GM21723 (cell line): ENCODE results near the gene SEC24C.
"Not testable (repeated sequence)": the region's sequence is repeated elsewhere in the genome, so short reads cannot be mapped to it uniquely, and the experiment has no call there.

ENCODE experiments used
- ATAC-seq: cut with Tn5 transposase; IDR thresholded peaks from one replicate; pipeline ENCODE4 v1.9.1; 2021; ENCODE audit warnings: mild to moderate bottlenecking, moderate library complexity; ENCODE audit not compliant: unreplicated experiment

The SEC24C gene

DNA sequence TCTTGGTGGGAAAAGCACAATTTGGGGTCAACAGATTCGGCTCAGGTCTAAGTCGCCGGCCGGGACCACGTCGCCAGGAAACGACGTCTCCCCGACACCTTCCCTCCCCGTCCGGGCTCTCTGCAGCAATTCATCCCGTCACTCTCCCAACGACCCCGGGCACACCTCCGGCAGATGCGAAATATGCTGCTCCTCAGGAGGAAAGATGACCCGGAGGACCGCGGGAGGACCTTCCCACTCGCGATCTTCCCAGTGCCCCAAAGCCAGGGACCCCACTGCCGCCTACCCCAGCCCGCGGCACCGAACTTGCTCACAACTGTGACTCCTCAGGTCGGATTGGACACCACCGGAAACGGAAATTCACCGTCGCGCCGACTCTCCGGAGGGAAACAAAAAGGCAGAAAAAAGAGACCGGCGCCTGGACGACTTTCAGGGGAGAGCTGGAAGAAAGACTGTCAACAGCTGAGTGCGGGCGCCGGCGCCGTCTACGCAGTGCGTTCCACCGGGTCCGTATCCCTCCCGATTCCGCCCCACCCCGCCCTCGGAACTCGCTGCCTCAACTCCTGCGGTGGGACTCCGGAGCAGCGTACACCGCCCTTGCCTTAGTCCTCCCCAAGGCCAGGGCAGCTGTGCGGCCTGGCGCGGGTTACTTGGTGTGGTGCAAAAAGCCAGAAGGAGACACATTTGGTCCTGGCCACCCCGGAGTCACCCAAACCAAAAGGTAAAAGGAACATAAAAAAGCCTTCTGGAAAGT is 13.8 kb upstream of the SEC24C start:
- peak; percentile 86 for ATAC-seq

DNA sequence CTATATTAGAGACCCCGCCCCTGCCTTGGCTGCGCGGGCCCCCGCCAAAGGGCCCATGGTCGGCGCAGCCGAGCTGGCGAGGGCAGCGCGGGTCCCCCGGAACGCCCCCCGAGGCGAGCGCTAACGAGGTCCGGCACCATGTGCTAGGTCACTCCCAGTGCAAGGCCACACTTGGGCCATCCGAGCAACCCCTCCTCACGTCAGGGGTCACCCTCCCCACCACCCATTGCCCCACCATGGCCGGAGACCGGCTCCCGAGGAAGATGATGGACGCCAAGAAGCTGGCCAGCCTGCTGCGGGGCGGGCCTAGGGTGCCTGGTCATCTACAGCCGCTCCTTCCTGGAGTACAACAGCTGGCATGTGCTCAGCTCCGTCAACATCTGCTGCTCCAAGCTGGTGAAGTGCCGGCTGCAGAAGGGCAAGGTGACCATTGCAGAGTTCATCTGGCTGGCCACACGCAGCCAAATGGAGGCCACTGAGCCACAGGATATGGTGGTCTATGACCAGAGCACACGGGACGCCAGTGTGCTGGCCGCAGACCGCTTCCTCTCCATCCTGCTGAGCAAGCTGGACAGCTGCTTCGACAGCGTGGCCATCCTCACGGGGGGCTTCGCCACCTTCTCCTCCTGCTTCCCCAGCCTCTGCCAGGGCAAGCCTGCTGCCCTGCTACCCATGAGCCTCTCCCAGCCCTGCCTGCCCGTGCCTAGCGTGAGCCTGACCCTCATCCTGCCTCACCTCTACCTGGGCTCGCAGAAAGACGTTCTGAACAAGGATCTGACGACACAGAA is 12.4 kb upstream of the SEC24C start:
- no peak for ATAC-seq

DNA sequence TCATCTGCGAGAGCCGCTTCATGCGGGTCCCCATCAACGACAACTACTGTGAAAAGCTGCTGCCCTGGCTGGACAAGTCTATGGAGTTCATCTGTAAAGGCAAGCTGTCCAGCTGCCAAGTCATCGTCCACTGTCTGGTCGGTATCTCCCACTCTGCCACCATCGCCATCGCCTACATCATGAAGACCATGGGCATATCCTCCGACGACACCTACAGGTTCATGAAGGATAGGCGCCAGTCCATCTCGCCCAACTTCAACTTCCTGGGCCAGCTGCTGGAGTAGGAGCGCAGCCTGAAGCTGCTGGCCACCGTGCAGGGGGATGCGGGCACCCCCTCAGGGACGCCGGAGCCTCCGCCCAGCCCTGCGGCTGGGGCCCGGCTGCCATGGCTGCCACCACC is 11.7 kb upstream of the SEC24C start:
- ATAC-seq: no peak

DNA sequence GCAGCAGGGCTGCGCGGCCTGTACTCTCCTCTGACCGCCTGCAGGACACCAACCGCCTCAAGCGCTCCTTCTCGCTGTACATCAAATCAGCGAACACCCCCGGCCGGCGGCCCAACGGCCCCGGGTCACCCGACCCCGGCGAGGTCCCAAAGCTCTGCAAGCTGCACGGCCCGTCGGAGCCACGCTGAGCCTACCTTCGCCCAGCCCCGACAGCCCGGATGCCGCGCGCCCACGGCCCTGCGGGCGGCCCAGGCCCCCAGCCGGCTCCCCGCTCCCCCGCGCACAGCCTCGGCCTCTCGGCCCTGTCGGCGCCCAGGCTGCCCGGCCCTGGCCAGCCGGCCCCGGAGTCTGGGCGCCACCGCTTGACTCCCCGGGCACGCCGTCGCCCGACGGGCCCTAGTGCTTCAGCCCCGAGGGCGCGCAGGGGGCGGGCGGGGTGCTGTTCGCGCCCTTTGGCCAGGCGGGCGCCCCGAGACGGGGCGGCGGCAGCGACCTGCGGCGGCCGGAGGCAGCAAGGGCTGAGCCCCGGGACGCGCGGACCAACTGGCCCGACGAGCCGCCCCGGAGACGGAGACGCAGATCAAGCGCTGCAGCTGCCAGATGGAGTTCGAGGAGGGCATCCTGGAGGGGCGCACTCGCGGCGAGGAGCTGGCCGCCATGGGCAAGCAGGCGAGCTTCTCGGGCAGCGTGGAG is 11.1 kb upstream of the SEC24C start:
- no peak for ATAC-seq

DNA sequence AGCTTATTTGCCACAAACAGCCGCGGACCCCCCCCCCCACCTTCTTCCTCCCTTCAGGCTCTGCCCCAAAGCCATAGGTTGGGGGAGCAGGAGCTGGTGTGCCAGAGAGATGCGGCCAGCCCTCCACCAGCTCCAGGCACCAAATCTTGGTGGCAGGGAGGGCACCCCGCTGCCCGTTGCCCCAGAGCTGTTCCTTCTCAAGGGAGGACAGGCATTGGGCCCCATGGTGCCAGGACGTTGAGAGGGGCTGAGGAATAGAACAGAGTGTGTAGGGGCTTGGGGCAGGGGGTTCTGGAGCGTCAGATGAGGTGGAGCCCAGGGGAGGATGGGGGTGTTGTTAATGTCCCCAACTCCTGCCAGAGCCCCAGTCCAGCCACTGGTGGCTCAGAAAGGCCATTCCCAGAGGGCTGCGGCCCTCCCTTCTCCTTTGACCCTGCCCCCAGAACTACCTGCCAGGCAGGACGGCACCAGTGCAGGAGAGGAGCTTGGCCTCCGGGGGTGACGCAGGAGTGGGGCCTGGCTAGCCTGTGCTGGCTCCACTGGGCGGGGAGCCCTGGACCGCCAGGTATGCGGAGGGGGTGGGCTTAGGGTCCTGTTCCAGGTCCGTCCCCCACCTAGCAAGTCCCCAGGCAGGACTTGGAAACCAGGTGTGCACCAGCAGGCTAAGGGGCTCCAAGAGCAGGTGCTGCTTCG is 10.0 kb upstream of the SEC24C start:
- ATAC-seq: no peak

DNA sequence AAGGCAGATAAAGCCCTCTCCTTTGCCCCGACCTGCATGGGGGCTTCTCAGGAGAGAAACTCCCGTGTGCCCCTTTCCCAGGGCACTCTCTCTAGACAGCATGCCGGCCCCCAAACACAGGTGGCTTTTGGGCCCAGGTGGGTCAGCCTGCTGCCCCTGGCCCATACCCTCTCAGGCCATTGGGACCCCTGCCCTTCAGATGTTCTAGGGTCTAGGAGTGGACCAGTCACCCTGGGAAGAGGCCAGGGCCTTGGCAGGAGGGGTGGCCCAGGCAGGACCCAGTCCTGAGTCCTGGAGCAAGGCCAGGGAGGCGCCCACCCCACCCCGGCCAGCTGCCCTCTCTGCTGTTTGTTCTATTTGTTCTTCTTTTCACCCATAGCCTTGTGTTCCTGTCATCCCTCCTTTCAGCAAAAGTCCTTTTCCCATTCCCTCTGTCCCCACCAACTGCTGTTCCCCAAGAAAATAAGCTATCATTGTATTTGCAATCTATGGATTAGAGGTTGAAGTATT is 9.3 kb upstream of the SEC24C start:
- no peak for ATAC-seq

DNA sequence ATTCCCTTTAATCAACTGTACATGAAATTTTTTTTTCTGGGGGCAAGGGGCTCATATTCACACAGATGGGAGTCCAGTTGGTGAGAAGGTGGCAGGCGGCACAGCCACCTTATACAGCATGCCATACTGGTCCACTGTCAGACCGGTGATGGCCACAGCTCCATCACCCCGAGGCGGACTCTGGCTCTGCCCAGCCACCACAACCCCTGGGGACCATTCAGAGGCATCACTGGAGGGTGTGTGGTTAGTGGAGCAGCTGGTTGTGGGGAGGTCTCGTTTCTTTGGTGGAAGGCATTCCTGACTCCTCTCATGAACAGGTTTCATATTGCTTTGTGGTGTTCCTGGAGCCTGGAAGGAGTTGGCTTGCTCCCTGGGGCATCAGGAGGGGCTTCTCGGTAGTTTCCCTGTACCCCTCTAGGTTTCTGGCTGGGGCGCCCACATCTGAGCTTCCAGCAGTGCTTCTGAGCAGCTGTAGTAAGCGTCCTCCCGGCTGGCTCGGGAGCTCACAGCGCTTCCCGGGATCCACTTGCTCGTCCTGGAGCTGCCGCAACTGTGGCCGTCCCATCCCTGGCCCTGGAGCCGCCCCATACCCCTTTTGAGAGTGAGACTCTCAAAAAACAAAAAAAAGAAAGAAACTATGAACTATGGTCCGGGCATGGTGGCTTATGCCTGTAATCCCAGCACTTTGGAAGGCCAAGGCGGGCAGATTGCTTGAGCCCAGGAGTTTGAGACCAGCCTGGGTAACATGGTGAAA is 3.5 kb upstream of the SEC24C start:
- ATAC-seq: not testable (repeated sequence)

DNA sequence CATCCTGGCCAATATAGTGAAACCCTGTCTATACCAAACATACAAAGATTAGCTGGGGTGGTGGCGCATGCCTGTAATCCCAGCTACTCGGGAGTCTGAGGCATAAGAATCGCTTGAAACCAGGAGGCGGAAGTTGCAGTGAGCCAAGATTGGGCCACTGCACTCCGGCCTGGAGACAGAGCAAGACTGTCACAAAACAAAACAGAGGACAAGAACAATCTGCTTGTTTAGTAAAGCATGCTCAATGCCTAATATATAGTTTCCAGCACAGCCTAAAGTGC is 1.8 kb upstream of the SEC24C start:
- no peak for ATAC-seq

DNA sequence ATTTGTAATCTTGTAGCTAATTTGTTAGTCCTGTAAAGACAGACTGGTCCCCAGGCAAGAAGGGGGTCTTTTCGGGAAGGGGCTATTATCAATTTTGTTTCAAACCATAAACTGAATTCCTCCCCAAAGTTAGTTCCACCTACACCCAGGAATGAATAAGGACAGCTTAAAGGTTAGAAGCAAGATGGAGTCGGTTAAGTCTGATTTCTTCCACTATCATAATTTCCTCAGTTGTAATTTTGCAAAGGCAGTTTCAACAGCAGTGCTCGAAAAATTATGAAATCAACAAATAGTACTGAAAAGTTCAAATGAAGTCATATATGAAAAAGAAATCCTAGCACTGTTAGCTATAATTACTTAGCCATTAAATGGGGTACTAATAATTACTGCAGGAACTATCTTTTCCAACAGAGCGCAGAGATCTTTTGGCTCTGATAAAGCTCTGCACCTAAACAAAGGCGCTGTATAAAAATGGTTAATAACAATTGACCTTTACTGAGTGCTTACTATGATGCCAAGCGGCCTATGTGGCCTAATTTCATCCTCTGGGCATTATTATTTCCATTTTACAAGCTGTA is 756 bp upstream of the SEC24C start:
- ATAC-seq: no peak

DNA sequence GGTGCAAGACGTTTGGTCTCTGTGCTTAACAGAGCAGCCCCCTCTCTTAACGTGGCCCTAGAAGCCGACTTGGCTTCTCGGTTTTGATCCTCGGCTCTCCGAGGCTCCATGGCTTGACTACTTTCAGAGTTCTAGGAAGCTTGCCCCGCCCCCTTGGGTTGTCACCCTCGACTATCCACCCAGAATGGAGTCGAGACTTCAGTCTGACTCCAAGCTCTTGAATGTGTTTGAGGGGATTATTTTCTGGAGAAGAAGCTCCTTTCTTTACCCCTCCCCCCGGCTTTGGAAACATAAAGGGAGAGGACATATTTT is 448 bp downstream of the SEC24C start:
- ATAC-seq: peak; percentile 41

DNA sequence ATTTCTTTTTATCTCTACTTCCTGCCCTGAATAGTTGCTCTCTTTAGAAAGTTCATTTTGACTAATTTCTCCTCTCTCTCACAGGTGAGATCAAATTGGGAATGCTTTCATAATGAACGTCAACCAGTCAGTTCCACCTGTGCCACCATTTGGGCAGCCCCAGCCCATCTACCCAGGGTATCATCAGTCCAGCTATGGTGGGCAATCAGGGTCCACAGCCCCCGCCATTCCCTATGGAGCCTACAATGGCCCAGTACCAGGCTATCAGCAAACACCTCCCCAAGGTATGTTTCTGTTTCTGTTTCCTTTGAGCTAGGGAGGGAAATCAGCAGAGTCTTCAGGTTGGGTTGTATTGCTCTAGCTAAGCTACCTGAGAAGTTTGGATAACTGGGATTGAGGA is 2.5 kb downstream of the SEC24C start:
- no peak for ATAC-seq

DNA sequence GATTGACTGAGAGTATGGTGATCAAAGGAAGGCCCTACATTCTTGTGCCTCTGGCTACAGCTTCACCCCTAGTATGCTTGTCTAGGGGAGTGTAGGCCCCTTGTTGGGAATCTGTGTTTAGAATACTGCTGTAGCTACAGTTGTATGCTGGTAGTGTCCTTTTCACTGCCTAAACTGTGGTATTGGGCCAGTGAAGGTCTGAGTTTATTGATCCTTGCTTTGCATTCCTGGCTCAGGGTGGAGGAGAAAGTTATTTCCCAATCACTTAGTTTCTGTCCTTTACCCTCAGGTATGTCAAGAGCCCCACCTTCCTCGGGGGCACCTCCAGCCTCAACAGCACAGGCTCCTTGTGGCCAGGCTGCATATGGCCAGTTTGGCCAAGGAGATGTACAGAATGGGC is 6.6 kb downstream of the SEC24C start:
- no peak for ATAC-seq

DNA sequence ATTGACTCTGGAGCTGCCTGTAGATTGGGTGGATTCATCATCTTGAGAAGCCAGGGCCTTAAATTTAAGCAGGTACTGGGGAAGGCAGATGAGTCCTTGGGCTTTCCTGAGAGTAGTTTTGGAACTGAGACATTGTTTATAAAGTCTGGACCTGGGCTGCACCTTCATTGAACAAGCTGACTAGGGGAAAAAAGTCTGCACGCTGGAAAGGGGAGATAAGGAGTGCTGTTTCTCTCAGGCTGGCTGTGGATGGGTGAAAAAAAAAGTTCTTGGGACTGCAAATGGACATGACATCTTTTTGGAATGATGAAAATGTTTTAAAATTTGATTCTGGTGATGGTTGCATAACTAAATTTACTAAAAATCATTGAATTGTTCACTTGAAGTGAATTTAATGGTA is 12.0 kb downstream of the SEC24C start:
- no peak for ATAC-seq

DNA sequence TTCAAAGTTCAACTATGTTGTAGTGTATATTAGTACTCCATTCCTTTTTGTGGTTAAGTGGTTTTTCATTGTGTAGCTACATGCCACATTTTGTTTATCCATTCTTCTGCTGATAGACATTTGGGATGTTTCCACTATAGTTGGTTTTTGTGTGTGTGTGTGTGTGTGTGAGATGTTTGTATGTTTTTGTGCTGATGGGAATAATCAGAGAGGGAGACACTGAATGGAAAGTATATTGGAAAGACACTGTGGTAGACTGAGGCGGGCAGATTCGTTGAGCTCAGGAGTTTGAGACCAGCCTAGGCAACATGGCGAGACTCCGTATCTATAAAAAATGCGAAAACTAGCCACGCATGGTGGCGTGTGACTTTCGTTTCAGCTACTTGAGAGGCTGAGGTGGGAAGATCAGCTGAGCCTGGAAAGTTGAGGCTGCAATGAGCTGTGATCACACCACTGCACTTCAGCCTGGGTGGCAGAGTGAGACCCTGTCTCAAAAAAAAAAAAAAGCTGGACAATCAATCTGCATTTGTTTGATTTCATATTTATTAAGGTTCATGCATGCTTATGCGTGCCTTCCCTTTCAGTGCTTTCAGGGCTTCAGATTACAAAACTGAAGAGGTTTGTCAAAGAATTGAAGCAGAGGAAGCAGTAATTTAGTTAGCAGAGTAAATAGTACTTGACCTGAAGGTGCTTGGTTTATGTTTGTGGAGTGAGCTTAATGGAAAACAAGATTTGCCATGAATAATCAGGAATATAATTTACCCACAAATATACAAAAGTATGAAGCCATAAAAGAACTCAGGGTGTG is 14.7 kb downstream of the SEC24C start:
- ATAC-seq: no peak

DNA sequence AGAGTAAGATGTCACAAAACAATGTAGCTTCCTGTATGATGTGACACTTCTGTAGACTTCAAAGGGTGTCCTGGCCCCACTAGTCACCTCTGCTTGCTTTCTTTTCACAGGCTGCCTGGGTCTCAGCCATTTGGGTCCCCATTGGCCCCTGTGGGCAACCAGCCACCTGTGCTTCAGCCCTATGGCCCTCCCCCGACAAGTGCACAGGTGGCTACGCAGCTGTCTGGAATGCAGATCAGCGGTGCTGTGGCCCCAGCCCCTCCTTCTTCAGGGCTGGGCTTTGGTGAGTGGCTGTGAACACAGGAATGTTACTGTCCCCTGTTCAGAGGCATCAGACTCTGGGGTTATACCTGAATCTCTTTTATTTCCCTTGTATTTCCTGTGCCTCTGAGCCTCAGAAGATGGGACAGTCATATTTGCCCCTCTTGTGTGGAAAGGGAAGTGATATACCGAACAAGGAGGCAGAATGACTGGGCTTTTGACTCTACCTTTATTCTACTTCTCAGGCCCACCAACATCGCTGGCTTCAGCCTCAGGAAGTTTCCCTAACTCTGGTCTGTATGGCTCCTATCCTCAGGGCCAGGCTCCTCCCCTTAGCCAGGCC is 15.4 kb downstream of the SEC24C start:
- ATAC-seq: no peak

DNA sequence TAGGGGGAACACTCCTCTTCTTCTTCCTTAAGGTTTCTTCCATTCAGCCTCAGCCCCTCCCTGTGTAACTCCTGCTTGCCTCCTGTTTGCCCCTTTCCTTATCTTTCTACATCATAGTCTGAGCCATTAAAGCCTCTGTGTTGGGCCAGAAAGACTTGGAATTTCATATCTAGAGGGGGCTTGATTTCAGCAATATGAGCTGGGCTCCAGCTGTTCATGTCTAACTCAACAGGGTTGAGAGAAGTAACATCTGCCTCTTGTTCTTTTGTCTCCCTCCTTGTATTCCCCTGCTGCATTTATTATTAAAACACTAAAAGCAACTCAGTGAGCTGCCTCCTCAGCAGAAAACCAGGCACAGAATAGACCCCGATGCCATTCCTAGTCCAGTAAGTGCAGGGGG is 17.6 kb downstream of the SEC24C start:
- no peak for ATAC-seq

DNA sequence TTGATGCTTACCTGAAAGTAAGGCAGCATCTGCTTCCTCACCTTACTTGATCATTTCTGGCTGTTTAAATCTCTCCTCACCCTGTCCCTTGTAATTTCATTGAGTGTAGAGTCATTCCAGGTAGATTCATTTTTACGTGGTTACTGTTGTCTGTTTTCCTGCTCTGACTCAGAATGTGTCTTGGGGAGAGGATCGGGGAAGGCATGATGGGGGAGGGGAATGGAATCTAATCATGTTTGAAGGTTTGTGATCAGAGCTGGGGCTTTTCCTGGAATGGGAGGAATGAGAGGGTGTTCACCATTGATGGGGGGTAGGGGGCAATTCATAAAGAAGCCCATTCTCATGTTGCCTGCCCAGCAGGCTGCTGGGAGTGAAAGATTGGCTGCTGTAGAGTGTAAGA is 18.7 kb downstream of the SEC24C start:
- no peak for ATAC-seq

DNA sequence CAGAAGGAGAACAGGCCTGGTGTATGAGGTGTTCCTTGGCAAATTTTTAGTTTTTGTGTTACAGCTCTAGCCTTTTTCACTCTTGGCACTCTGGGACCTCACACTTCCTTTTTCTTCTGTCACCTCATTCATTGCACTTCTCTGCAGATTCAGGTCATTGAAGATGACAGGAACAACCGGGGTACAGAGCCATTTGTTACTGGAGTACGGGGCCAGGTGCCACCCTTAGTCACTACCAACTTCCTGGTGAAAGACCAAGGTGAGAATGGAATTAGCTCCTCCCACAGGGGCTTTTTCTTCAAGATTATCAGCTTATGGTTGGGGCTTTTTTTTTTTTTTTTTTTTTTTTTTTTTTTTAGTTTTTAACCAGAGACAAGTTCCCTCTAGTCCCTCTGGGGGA is 19.2 kb downstream of the SEC24C start:
- no peak for ATAC-seq

DNA sequence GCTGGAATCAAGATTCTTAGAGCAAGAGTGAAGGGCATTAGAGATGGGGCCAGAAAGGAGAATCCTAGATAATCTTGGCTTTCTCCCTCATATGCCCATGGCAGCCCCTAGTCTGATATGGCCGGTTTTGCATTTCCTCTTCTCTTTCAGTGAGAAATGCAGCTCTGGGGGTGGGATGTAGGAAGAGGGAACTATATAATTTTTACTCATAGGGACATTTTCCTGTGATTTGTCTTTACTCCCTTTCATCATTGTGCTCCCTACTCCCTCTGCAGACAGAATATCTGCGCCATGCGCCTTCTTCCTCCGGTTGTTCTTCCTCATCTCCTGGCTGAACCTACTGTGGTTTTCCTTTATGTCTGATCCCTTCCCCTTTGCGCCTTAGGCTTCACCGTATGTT is 20.9 kb downstream of the SEC24C start:
- no peak for ATAC-seq
